K562 (cell line): ENCODE measurements around the gene FNDC1. TPM values are rescaled to one million over a fixed set of nuclear protein-coding genes. Genes with fewer than 3 reads are reported as not detected.
A peak's percentile ranks its signal among the peaks of the same experiment; 100 is the strongest.

Experiments used
- ATAC-seq: fragments of 200-7000 bp; cut with Tn5 transposase; 3 replicates; pipeline ENCODE4 v1.9.1; 2020; ENCODE audit warnings: moderate library complexity
- BruUV-seq: library from RNA; stranded (reverse); fragments of 400-500 nt; replicated peaks from 2 replicates; lab custom pipeline; 2021; lab: Mats Ljungman, UMichigan
- CTCF ChIA-PET: fragments of 300-600 bp; formaldehyde crosslinking; extraction: SDS; loops from one replicate; lab custom pipeline; 2021; ENCODE audit warnings: low intra/inter-chr PET ratio; lab: Yijun Ruan, JAX
- POLR2A ChIA-PET: fragments of 300-600, 350-650 bp; sonication (Branson Sonifier 250); formaldehyde crosslinking; extraction: SDS; loops from one replicate; lab custom pipeline; 2021; ENCODE audit warnings: antibody characterized with exemption, inconsistent platforms; lab: Yijun Ruan, JAX
- DNase-seq, 4 experiments: peaks; one replicate each; pipeline versions ENCODE4 v3.0.0 to v3.0.0-alpha.2; 2011 to 2018; ENCODE audit warnings: low spot score in 3 of 4, mixed read lengths in 3 of 4; ENCODE audit errors: extremely low read depth in 1 of 4
- FAIRE-seq: peaks from 2 replicates; lab custom pipeline; 2011; peaks lifted over from hg19 to GRCh38; lab: Jason Lieb, UNC
- H2AFZ ChIP-seq: 2 replicates; pipeline ENCODE4 v1.6.0; 2011; ENCODE audit warnings: low read depth, low read length, control low read depth, inconsistent platforms
- H3K27ac ChIP-seq: fragments of 200-600 bp; 3 replicates; pipeline ENCODE4 v1.8.0; 2011; ENCODE audit warnings: low read depth, mild to moderate bottlenecking, control low read depth, inconsistent platforms, low read length, moderate library complexity, mixed read lengths; ENCODE audit errors: extremely low read depth
- H3K27me3 ChIP-seq, 2 experiments: fragments of 300-600 bp in 1 of 2; 2 replicates in 1 of 2; 3 replicates in 1 of 2; pipeline versions ENCODE4 v1.6.0 to v1.8.0; 2011; ENCODE audit warnings: inconsistent platforms in 2 of 2, low read length in 2 of 2, mild to moderate bottlenecking in 1 of 2, mixed read lengths in 1 of 2, moderate library complexity in 1 of 2; ENCODE audit not compliant: control insufficient read depth in 2 of 2, insufficient read depth in 2 of 2
- H3K36me3 ChIP-seq: fragments of 300-600 bp; 3 replicates; pipeline ENCODE4 v1.8.0; 2011; ENCODE audit warnings: mild to moderate bottlenecking, low read length, inconsistent platforms; ENCODE audit not compliant: control insufficient read depth, insufficient read depth
- H3K4me1 ChIP-seq, 2 experiments: fragments of 200-600 bp in 1 of 2; replicated peaks in 1 of 2; 2 replicates in 1 of 2; 3 replicates in 1 of 2; pipeline versions ENCODE4 v1.5.1 to v1.8.0; 2011; ENCODE audit warnings: inconsistent platforms in 2 of 2, low read length in 2 of 2, mild to moderate bottlenecking in 1 of 2, mixed read lengths in 1 of 2, moderate library complexity in 1 of 2; ENCODE audit not compliant: control insufficient read depth in 2 of 2, insufficient read depth in 2 of 2
- H3K4me2 ChIP-seq: 2 replicates; pipeline ENCODE4 v1.6.1; 2011; ENCODE audit warnings: low read length, control low read depth, inconsistent platforms, mixed read lengths; ENCODE audit not compliant: insufficient read depth
- H3K4me3 ChIP-seq: fragments of 200-600 bp; sonication (generic), shearing (Covaris generic); 2 replicates; pipeline ENCODE4 v1.5.1; 2016; ENCODE audit warnings: control low read depth, inconsistent platforms
- H3K79me2 ChIP-seq: fragments of 200-600 bp; 3 replicates; pipeline ENCODE4 v1.8.0; 2011; ENCODE audit warnings: low read length, inconsistent platforms; ENCODE audit not compliant: control insufficient read depth, insufficient read depth
- H3K9ac ChIP-seq, 2 experiments: 2 replicates each; pipeline versions ENCODE4 v1.6.0 to v1.6.1; 2011; ENCODE audit warnings: low read depth in 2 of 2, low read length in 2 of 2, control low read depth in 1 of 2, inconsistent platforms in 1 of 2, mild to moderate bottlenecking in 1 of 2, mixed read lengths in 1 of 2; ENCODE audit not compliant: insufficient read depth in 1 of 2
- H3K9me1 ChIP-seq: one replicate; pipeline ENCODE4 v1.6.0; 2011; ENCODE audit warnings: inconsistent platforms, mild to moderate bottlenecking, low read length, moderate library complexity; ENCODE audit not compliant: control insufficient read depth, insufficient read depth
- H3K9me3 ChIP-seq: replicated peaks from 2 replicates; pipeline ENCODE4 v1.5.1; 2011; ENCODE audit warnings: low read depth, low read length, inconsistent platforms; ENCODE audit not compliant: control insufficient read depth, insufficient read depth
- H4K20me1 ChIP-seq: replicated peaks from 2 replicates; pipeline ENCODE4 v1.6.1; 2011; ENCODE audit warnings: low read length, inconsistent platforms, mixed read lengths; ENCODE audit not compliant: control insufficient read depth, insufficient read depth
- ELF1 ChIP-seq: fragments of 200-800 bp; sonication (Bioruptor generic); IDR thresholded peaks from 2 replicates; pipeline ENCODE4 v1.6.1; 2016; ENCODE audit warnings: missing genetic modification characterization, missing compliant biosample characterization
- MBD1 ChIP-seq: fragments of 250-450 bp; sonication (Bioruptor Pico); IDR thresholded peaks from 2 replicates; pipeline ENCODE4 v1.8.0; 2022; ENCODE audit warnings: inconsistent platforms
- SPI1 ChIP-seq: IDR thresholded peaks from 2 replicates; pipeline ENCODE4 v1.6.1; 2011; ENCODE audit warnings: low read depth, low read length, control low read depth, borderline replicate concordance
- WGBS: fragments of 100-300 bp; shearing (Covaris generic); methylation state at CpG from one replicate; pipeline ENCODE4 v1.1.6; 2016; ENCODE audit warnings: low coverage, mixed read lengths; ENCODE audit not compliant: insufficient coverage; ENCODE audit errors: missing lambda C conversion rate; 5-methylcytosine and 5-hydroxymethylcytosine counted together
- in situ Hi-C: fragments of 300-500 bp; cut with MboI; formaldehyde crosslinking; loops from 4 replicates; pipeline ENCODE4 v1.15.0; 2018; ENCODE audit warnings: inconsistent platforms, mixed read lengths
- intact Hi-C: fragments of 100-400 bp; cut with micrococcal nuclease; formaldehyde crosslinking; loops from 2 replicates; pipeline ENCODE4 v1.14.2; 2022
- polyA plus RNA-seq, 8 experiments: library from polyadenylated mRNA; depleted of rRNA in 4 of 8; stranded (reverse) in 5 of 8; unstranded in 3 of 8; fragments of >200 nt; fragmentation: Nextera tagmentation in 2 of 8; fragmentation: Illumina TruSeq in 1 of 8; extraction: Ambion mirVana in 2 of 8; extraction: Trizol in 1 of 8; gene quantifications; 2 replicates each; pipeline versions ENCODE4 v1.2.1 to v1.2.3, GENCODE V29; 2011 to 2014; ENCODE audit warnings: inconsistent platforms in 1 of 8, missing spikeins in 1 of 8
- total RNA-seq, 7 experiments: library from RNA; depleted of rRNA in 6 of 7; stranded (reverse); fragments of >200 nt in 6 of 7; fragmentation: Illumina TruSeq in 2 of 7; extraction: Trizol in 2 of 7; gene quantifications; 2 replicates each; pipeline versions ENCODE4 v1.2.1 to v1.2.3, GENCODE V29; 2011 to 2021; ENCODE audit warnings: low replicate concordance in 1 of 7
- TF ChIP-seq, protein P1 (sequence below), 2 experiments: IDR thresholded peaks in 1 of 2; conservative IDR thresholded peaks in 1 of 2; 2 replicates each; pipeline ENCODE4 v1.6.1; 2016; ENCODE audit warnings: low read depth in 2 of 2, mild to moderate bottlenecking in 1 of 2, missing compliant biosample characterization in 1 of 2, missing genetic modification characterization in 1 of 2, moderate library complexity in 1 of 2

FNDC1 gene
- total and polyA plus RNA-seq, 9 of the 15 experiments (the other 6 are each of a cell fraction or from before 2014, with no cell fraction given): not detected

DNA sequence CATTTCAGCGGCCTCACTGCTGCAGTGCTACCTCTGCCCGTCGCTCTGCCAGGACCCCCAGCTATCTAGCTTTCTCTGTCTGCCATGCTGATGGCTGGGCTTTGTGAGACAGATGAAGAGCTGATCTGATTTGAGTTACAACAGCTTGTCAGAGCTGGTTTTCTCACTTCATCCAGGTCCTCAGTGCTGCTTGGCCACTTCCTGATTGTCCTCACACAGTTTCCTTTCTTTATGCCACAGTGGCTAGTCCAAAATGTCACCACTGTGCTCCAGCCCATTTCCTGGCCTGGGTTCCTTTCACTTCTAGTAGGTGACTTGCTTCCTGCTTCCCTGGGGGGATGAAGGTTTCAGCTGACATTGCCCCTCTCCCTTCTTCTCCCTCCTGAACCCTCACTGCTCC is 35.4 kb downstream of the FNDC1 start:
- ATAC-seq: no peak
- in situ Hi-C loops (no loop called here), intact Hi-C loops (no loop called here)
- CTCF ChIA-PET: no interaction called here
- Histone ChIP-seq H3K4me2 (no peak overlapping the region), H3K27ac (no peak overlapping the region), H3K79me2 (no peaks in the 10 kb centered on the region), H2AFZ (no peak overlapping the region), H3K9me1 (no peaks in the 10 kb centered on the region), H3K9ac (no peak overlapping the region), H3K27me3 (peaks cover 2 to 38% of the 10 kb centered on the region in 2 experiments; a peak in 3 of 5 replicates), H3K9me3 (no peaks in the 10 kb centered on the region), H3K4me3 (no peak overlapping the region), H3K36me3 (no peaks in the 10 kb centered on the region), H4K20me1 (no peaks in the 10 kb centered on the region), H3K4me1 (no peaks in the 10 kb centered on the region)
- no peak for TF ChIP-seq MBD1 (CRISPR knock-in tag)
- TF ChIP-seq ELF1: 0 out of 2 replicates have a peak, but pooled peaks have one; percentile 19
- BruUV-seq: no TSS peak
- no peak for DNase-seq
- WGBS: 0% methylated on average over 3 of the region's 3 CpGs
- FAIRE-seq: no peak
- POLR2A ChIA-PET: interaction anchor here (1.0 kb wide), 1 partner anchor 13 kb away, joined by 3 read pairs; no protein-coding TSS in a partner anchor

GRCh38 chr6:159212028-159212427 is 42.8 kb downstream of the FNDC1 start:
- CTCF ChIA-PET: no interaction called here
- ATAC-seq (no peak), DNase-seq (no peak), FAIRE-seq (no peak)
- Histone ChIP-seq H3K4me2 (no peak overlapping the region), H3K27me3 (peaks cover 12 to 60% of the 10 kb centered on the region in 2 experiments; a peak in 3 of 5 replicates), H4K20me1 (no peaks in the 10 kb centered on the region), H3K27ac (no peak overlapping the region), H3K36me3 (no peaks in the 10 kb centered on the region), H3K4me3 (no peak overlapping the region), H3K4me1 (no peaks in the 10 kb centered on the region), H3K9me1 (no peaks in the 10 kb centered on the region), H3K9ac (no peak overlapping the region), H3K9me3 (no peaks in the 10 kb centered on the region), H3K79me2 (no peaks in the 10 kb centered on the region), H2AFZ (no peak overlapping the region)
- intact Hi-C loops: no loop called here
- peak; percentile 57; the same call in 1 of the 2 replicates for TF ChIP-seq SPI1
- TF ChIP-seq, protein P1, sequence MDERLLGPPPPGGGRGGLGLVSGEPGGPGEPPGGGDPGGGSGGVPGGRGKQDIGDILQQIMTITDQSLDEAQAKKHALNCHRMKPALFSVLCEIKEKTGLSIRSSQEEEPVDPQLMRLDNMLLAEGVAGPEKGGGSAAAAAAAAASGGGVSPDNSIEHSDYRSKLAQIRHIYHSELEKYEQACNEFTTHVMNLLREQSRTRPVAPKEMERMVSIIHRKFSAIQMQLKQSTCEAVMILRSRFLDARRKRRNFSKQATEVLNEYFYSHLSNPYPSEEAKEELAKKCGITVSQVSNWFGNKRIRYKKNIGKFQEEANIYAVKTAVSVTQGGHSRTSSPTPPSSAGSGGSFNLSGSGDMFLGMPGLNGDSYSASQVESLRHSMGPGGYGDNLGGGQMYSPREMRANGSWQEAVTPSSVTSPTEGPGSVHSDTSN (CRISPR knock-in tag; IDR thresholded peaks at IDR 0.05; ENCODE audit: low read depth): no peak
- TF ChIP-seq, protein P1 (tag; conservative IDR thresholded peaks at IDR 0.05; ENCODE audit: low read depth): no peak
- POLR2A ChIA-PET: interaction anchor here (0.6 to 1.4 kb wide), 2 partner anchors 10 to 28 kb away, joined by 3 to 6 read pairs; no protein-coding TSS in a partner anchor
- in situ Hi-C loops: no loop called here
- 0% methylated on average over 4 of the region's 4 CpGs for WGBS
- no TSS peak for BruUV-seq
